ENCODE measurements around the gene NT5DC2.
"Not testable (repeated sequence)": the region's sequence is repeated elsewhere in the genome, so short reads cannot be mapped to it uniquely, and the experiment has no call there.

NT5DC2 gene

DNA sequence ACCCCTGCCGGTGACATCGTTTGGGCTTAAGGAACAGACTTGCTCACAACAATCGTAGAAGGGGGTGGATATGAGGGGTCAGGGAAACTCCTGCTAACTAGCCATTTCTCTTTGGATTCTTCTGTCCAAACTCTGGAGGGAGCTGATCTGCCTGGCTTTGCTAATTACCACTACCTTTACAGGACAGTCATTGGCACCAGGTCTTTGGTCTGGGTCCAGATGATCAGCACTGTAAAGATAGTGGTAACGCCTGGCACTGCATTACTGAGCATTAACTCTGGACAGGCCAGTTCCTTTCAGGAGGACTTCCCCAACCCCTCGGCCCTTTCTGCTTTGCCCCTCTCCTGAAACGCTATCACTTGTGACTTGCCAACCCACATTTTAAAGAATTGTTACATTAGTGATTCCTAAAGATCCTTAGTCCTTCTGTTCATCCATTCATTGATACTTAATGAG lies 3.5 kb upstream of the NT5DC2 start:
- no peak for DNase-seq (ENCODE audit: low spot score)

DNA sequence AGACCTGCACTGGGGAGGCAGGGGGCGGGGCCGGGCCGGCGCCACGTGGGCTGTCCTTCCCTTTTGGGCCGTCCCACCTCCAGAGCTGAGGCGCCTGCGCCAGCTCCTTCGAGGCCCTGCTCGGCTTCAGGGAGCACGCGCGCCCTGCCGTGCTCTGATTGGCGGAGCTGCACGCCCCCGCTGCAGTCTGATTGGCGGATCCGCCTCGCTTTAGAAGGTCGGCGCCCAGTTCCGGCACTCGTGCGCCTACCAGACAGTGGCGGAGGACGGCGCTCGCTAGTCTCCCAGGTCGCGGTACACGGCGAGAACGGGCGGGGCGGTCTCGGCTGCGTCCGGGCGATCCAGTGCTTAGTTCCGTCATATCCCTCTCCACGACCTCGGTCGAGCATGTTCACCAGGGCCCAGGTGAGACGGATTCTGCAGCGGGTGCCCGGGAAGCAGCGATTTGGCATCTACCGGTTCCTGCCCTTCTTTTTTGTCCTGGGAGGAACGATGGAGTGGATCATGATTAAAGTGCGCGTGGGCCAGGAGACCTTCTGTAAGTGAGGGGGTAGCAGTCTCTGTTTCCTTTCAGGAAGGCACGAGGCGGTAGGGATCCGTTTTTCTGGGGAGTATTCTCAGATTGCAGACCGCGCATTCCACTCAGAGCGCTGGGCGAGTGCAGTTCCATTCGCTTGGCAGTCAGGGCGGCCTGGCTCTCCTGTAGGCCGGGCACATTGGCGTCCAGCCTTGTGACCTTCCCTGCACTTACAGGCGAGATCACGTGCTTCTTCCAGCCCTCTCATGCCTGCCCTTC lies 2.9 kb upstream of the NT5DC2 start, which contains the start of gene UQCC5:
TSS of gene UQCC5 (plus strand) at position 237 of the 796 bp plus-strand sequence. CDS start at position 388, 151 bp downstream.
- peak; percentile 100 for DNase-seq (ENCODE audit: low spot score)

DNA sequence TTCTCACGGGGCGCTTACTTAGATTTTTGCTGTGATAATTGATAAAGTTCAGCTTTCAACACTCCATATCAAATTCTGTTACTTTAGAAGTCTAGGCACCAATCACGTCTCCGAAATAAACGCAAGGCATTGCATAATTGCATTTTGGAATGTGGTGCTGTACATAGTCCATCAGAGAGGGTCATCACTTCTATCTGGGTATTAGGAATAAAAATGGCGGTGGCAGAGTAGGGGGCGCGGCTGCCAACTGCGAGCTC lies 2.4 kb upstream of the NT5DC2 start:
- DNase-seq (ENCODE audit: low spot score): no peak

DNA sequence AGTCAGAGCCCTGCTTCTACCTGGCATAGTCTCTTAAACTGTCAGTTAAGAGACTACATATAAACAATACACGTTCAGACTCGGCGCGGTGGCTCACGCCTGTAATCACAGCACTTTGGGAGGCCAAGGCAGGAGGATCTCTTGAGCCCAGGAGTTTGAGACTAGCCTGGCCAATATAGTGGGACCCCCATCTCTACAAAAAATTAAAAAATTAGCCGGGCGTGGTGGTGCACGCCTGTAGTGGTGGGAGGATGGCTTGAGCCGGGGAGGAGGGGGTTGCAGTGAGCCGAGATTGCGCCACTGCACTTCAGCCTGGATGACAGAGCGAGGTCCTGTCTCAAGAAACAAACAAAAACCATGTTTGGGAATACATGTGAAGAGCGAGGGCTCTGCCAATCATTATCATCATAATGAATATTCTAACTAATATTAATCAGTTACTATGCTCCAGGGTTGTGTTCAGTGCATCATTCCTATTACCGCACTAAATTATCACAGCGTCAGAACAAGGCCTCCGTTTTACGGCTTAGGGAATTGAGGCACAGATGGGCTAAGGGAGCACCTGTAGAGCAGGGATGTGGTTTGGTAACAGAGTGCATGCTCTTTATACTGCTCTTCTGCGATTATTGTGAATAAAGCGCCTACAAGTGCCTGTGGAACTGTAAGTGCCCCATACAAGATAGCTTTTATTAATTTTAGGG lies 1.9 kb upstream of the NT5DC2 start:
- no peak for DNase-seq (ENCODE audit: low spot score)

DNA sequence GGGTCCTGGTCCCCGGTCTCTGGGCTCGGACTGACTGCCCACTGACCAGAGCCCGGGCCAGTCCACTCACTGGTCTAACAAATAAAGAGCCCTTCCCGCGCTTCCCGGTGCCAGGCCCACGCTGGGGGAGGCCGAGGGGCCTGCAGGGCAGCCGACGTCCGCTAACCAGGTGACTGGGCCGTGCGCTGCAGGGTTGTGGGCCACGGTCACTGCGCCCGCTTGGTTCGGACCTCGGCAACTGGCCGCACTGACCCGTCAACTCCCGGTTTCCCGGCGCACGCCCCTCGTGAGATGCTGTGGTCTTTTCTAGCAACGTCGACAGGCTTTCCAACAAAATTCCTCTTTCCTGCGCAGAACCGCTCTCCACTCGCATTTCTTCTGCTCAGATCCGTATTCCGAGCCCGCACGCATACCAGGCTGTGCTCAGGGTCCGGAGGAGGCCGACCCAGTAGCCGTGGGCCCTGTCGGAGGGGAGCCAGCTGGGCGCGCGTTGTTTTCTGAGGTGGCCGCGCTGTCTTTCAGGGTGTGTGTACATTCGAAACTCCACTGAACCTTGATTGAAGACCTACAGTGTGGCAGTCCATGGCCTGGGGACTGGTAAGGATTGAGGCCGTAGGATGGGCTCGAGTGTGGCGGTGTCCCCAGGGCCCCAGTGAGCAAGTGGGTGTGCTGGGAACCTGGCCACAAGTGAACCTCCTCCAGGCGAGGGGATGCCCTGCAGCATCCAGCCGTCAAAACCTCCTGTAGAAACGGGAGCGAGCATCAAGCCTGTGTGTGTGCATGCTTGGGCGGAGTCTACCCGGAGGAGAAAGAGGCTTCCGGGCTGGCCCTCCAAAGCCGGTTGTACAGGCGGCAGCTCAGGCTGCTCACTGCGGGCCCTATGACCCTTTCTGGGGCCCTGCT lies 875 bp upstream of the NT5DC2 start:
- DNase-seq (ENCODE audit: low spot score): peak; percentile 36

DNA sequence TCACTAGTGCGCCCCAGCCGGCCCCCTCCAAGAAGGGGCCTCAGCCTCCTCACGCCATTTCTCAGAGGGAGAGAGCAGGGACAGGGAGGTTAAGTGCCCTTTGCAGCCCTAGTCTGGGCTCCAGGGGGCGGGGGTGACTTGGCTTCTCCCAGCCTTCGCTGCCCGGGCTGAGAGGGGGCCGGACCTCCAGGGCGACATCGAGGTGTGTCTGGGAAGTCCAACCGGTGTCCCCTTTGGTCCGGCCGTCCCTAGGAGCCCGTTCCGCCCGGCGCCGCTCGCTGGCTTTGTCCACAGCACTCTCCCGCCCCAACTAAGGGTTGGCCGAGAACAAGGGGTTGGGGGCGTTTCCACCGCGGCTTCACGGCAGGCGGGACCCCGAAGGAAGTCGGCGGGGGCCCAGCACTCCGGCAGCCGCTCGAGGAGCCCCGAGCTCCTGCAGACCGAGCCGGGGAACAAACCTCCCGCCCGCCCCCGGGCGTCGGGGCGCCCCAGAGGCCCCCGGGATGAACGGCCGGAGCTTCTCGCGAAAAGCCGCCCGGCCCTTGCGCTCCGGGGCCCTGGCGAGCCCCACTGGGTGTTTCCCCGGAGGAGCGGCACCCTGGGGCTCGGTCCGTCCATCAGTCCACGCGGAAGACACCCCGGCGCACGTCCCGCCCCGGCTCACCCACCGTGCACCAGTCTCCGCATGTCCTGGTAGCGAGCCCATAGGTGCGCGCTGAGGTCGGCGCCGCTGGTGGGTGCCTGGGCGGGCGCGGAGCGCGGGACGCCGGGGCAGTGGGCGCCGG lies 627 bp downstream of the NT5DC2 start:
- peak; percentile 67 for DNase-seq (ENCODE audit: low spot score)

DNA sequence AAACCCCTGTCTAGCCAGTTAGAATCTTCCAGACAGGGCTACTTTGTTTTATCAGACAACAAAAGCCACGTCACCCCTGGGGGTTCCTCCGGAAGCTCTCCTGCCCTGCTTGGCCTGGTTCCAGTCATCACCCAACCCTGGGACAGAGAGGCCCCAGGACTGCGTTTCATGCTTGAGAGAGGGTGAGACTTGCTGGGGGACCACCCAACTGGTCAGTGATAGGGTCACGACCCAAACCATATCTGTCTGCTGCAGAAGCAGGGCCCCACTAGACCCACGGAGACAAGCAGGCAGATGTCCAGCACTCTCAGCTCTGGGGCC lies 1.2 kb downstream of the NT5DC2 start:
- peak; percentile 81 for DNase-seq (ENCODE audit: low spot score)

DNA sequence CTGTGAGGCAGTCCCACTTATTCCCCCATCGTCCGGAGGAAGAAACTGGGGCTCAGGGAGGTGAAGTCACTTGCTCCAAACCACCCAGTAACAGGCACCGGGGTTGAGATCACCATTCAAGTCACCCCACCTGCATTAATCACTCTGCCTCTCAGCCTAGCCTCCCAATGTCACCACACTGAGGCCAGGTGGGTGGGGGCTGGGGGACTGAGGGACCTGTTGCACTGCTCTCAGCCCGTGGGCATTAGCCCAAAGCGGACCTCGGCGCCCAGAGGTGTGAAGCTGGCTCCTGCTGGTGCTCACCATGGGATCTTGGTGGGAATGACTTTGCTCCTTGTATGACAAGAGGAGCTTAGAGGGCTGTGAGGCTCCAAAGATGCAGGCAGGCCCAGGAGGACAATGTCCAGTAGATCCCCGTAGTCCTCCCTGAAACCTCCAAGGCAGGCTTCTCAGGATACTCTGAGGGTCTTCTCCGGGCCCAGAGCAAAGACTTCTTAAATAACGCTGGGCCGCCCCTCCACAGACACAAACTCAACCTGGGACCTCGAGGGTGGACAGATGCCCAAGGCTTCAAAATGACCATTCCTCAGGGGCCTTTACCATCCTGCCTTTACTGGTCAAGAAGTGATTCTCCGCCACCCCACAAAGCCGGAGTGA lies 1.7 kb downstream of the NT5DC2 start:
- DNase-seq (ENCODE audit: low spot score): peak; percentile 27

DNA sequence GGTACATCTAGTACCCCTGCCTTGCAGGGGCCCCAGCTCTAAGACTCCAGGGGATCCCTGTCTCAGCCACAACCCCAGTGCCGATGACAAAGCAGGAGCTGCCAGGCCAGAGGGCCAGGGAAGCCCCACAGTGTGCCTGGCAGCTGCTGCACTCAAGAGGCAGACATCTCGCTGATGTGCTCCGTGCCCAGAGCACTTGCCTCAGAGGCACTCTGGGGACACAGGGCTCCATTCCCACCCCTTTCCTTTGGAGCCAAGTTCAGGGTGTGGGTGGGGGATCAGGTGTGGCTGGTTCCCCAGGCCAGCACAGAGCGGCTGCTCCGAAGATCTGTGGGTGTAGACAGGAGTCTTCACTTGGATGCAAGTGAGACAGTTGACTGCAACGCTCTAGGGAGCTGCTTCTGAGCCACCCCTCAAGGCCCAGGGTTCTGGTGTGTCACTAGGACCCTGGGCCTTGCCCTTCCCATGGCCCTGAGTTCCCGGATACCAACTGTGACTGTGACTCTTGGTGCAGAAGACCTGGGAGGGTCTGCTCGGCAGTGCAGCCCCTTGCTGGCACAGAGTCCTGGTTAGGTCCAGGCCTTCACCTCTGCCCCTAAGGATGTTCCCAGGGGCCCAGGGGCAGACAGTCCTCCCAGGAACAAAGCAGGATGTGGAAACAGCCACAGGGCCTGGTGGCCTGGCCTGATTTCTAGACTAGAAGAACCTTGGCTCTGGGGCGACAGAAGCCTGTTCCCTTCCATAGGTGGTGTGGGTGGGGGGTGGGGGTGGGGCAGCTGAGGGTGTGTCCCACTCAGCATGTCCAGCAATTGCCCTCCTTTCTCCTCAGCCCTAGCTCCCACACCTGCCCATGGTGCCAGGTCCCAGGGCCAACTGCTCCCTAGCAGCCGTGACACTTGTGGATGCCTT lies 2.5 kb downstream of the NT5DC2 start:
- peak; percentile 12 for DNase-seq (ENCODE audit: low spot score)

DNA sequence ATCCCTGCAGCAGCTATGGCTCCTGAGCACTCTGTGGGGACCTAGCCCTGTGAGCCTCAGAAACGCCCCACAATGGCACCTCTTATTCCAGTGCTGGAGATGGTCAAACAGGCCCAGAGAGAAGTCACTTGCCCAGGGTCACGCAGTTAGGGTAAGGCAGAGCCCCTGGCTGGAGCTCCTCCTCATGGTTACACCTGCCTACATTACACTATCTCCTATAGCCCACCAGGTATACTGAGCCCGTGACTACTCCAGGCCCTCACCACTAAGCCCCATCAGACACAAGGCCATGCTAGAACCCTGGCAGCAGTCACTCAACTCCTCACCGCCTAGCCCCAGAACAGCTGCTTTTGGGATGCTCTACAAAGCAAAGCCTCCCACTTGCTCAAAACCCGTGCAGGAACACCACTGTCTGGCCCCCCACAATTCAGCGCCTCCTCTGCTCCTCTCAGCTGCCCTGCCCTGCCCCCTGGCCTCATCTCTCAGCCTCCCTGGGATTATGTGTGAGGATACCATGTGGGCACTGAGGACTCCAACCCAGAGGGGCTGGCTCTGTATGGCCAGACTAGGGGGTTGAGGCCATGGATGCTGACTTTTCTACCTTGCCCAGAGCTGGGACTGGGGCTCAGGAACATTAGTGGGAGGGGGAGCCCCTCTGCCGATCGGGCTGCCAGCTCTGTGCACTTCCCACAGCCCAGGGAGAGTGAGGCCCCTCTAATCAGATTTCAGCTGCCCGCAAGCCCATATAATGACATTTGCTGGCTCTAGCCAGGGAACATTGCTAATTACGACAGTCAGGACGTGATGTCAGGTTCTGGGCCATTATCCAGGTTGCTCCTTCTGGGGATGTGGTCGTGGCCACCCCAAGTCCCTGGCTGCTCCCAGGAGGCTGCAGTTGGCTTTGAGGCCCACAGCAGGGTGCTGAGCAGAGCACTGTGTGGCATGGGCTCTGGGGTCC lies 4.0 kb downstream of the NT5DC2 start:
- DNase-seq (ENCODE audit: low spot score): no peak

DNA sequence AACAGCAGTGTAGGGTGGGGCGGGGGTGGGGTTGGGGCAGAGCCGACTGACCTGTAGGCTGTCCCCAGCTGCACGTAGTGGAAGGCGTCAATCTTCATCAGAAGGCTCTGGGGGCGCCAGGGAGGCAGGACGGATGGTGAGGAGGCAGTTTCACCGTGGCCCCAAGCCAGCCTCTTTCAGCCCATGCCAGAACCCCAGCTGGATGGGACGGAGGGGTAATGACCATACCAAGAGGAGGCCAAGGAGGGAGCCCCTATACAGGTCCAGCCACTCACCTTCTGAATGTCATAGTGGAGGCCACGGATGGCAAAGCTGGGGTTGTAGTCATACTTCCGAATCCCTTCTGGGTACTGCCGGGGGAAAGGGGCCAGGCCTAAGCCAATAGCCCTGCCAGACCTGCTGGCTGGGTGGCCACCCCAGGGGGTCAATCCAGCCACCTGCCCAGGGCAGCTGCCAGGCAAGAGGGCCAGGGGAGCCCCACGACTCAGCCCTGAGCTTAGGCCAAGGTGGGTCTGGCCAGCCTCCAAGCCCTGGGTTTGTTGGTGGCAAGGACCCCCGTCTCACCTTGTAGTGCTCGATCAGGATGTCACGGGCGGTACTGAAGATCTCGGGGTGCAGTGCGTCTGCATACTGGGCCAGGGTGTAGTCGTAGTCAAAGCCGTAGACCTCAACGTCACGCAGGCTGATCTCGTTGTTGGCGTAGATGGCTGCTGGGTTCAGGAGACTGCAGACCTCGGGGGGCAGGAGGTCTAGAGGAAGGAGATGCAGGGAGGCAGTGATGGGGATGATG lies 4.9 kb downstream of the NT5DC2 start:
- DNase-seq (ENCODE audit: low spot score): no peak

DNA sequence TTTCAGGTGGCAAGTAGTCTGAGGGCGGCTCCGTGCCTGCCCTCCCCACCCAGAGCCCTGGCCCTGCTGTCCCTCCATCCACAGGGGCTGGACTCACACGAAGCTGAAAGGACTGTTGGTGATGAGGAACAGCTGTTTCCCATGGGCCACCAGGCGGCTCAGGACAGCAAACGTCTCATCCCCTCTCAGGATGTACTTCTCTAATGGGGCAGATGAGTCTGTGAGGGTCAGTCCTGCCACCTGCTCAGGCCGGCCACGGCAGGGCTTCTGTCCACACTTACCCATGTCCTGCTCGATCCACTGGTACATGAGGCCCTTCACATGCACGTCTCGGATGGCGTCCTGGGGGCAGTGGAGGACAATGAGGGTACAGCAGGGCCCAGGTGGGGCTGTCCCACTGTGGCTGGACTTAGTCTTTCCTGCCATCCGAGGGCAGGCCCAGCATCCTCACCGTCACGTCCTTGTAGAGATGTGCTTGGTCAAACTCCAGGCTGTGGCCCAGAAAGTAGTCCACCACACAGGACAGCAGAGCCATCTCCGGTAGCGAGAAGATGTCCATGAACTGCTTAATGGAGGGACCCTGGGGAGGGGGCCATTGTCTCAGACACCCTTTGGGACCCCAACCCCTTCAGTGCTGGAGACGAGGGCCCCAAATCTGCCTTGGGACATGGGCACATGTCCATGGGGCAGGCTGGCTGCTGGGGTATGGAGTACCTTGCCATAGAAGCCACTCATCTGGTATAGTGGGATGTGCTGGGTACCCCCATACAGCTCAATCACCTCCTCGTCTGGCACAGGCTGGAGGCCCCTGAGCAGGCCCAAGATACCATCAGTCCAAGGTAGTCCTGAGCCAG lies 5.7 kb downstream of the NT5DC2 start:
- DNase-seq (ENCODE audit: low spot score): no peak

DNA sequence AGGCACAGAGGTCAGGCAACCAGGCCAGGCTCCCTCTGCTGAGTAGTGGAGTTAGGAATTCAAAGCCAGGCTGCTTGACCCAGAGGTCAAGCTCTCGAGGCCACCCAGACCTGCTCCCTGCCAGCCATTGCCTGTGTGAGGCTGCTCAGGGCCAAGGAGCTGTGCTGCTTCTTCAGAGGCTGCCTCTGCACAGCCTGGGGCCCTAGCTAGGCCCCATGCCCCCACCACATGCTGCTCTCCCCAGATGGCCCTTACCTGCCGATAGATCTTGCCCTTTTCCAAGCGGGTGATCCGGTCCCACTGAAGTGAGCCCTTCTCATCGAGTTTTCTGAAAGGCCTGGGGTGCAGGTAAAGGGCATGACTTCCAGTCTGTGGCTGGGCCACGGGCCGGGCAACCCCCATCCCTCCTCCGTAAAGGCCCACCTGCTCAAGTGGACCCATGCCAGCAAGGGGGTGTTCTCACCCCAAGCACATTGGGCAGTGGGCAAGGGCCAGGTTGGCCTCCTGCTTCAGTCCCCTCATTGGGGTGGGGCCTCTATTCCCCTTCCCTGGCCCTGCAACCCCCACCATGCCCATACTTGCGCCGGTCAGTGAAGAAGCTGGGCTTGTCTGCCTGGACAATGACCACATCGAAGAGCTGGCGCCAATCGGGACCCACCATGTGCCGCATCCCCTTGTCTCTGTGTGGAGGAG lies 6.5 kb downstream of the NT5DC2 start:
- no peak for DNase-seq (ENCODE audit: low spot score)

DNA sequence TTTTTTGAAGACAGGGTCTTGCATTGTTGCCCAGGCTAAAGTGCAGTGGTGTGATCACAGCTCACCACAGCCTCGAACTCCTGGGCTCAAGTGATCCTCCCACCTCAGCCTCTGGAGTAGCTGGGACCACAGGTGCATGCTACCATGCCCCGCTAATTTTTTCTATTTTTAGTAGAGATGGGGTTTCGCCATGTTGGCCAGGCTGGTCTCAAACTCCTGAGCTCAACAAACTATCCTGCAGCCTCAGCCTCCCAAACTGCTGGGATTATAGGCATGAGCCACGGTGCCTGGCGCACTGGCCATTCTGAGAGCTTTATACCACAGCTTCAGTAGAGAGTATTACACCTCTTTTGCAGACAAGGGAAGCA lies 7.0 kb downstream of the NT5DC2 start:
- DNase-seq (ENCODE audit: low spot score): not testable (repeated sequence)

DNA sequence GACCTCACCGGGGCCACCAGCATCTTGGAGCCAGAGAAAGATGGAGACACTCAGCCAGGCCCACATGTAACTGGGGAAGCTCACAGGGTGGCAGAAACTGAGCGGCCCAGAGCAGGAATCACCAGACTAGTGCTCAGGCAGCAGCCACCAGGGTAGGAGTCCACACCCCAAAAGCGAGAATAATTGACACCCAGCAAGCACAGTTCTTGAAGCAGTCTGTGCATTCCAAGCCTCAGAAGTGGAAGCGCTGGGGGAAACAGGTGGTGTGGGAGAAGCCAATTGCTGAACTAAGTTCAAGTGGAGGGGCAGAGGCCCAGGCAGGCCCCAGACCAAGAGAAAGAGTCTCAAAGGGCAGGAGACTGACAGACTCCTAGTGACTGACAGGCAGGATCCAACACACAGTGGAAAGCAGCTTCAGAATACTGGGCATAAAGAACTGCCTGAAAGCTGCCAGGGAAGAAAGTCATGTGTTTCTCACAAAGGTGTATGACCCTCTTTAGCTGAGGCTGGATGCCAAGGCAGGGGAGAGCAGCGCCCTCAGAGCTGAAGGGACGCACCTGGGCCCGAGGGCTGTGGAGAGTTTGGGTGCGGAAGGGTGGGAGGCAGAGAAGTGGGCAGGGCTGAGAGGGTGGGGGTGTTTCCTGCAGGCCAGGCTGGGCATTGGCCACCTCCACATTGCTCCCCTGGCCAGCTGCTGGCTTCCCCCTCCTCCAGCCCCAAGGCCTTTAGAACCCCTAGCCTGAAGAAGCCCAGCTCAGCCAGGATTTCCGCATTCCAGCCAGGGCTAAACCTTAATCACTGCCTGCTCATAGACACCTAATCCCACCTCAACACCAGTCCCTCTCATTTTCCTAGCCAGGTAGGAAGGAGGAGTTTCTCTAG lies 7.7 kb downstream of the NT5DC2 start:
- DNase-seq (ENCODE audit: low spot score): no peak
